ENCODE data around the gene VMAC. TPM values are rescaled to one million over a fixed set of nuclear protein-coding genes. Genes with fewer than 3 reads are reported as not detected.

The VMAC gene, protein sequence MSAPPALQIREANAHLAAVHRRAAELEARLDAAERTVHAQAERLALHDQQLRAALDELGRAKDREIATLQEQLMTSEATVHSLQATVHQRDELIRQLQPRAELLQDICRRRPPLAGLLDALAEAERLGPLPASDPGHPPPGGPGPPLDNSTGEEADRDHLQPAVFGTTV
- 3.7 and 5.8 TPM in 2 replicates for total RNA-seq

DNA sequence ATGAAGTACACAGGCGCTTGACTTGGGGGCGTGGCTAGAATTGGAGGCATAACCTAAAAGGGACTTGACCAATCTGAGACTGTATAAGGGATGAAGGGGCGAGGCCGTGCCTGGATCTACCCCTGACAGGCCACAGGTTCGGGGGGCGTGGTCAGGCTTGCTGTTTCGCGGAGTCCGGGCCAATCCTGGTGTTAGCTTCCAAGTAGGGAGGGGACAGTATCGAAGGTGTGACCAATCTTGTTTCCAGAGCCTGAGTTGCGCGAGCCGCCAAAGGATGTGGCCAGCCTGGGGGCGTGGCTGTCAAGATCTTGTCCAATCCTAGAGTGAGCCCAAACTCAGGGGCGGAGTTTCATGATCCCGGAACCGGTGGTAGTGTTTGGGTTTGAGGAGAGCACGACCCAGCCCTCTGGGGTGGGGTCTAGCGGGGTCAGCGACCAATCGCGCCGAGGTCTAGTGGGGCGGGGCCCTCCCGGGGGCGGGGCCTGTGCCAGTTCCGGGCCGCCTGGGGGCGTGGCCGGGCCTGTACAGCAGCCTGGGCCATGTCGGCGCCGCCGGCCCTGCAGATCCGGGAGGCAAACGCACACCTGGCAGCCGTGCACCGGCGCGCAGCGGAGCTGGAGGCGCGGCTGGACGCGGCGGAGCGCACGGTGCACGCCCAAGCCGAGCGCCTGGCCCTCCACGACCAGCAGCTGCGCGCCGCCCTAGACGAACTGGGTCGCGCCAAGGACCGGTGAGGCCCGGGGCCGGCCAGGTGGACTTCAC, at the start of gene VMAC:
Gene VMAC, plus strand, starts transcription at position 521 of the 762 bp plus-strand sequence. Its CDS starts 19 bp downstream, at position 540.

DNA sequence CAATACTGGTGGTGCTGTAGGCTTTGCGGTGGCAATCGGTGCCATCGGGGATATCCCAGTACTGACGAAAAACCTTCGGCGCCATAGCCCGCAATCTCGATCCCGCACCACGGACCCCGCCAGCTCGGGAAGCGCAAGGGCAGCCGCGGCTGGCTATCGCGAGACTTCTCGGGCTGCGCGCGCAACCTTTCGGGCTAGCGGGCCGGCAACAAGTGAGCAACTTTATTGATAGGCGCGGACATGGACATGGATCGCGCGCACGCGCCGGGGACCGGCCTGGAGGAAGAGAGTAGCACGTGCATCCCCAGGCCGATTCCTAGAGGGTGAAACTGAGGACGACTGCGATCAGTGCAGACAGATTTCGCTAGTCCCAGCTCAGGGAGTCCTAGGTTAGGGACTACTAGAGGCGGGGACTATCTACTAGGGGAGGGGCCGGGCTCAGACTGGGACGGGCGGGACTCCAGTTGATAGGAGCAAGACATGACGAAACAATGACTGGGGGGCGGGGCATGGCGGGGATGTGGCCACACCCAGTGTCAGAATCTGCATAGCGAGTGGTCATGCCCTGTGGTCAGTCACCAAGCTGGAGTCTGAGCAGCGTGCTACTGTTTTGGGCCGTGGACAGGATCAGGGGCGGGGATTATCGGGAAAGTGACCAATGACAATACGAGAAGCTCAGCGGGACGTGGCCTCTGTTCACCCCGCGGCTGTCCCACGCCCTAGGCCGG, 884 bp upstream of the VMAC start, which contains the start of gene NDUFA11:
Gene NDUFA11, minus strand, starts transcription at position 167 of the 728 bp plus-strand sequence. Its CDS starts 82 bp downstream, at position 85.

DNA sequence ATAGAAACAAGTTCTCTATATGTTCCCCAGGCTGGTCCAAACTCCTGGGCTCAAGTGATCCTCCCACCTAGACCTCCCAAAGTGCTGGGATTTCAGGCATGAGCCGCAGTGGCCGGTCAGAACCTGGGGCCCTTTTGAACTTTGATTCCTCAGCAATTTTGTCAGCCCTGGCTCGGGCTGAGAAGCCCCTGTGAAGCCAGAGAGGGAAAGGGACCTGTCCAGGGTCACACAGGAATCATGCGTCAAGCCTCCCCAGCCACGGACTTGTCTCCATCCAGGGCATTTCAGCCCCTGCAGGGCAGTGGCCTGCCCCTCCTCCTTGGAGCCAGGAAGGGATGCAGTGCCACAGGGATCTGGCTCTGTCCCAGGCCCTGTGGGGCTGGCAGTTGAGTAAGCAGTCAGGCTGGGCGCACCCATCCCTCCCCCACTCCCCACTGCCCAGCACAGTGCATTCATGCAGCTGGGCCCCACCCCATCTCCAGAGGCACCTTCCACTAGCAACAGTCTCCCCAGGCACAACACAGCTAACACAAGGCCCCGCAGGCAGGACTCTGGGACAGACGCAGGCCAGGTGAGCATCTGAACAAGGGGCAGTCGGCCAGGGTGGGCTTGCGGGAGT, 9.2 kb downstream of the VMAC start, which contains the start of gene CAPS:
Gene CAPS, plus strand, starts transcription at position 516 of the 619 bp plus-strand sequence. CDS start 153 bp downstream, outside the sequence.

Other genes with a start within 250 kb of the VMAC start
- 23.2 and 39.2 TPM in 2 replicates for gene MICOS13, start 224.4 kb upstream of the VMAC start, total RNA-seq
- 6.3 and 8.1 TPM in 2 replicates for gene HSD11B1L, start 223.8 kb upstream of the VMAC start, total RNA-seq
- 360 and 493 TPM in 2 replicates for gene RPL36, start 214.6 kb upstream of the VMAC start, total RNA-seq
- gene LONP1, start 184.7 kb upstream of the VMAC start, total RNA-seq, result 58.9 and 92.1 TPM in 2 replicates
- not detected in 2 replicates for gene CATSPERD, start 184.2 kb upstream of the VMAC start, total RNA-seq
- 0.13 and 0.32 TPM in 2 replicates for gene PRR22, start 120.1 kb upstream of the VMAC start, total RNA-seq
- 21.2 and 23.5 TPM in 2 replicates for gene DUS3L, start 113.7 kb upstream of the VMAC start, total RNA-seq
- 0.25 and 0.32 TPM in 2 replicates for gene NRTN, start 99.8 kb upstream of the VMAC start, total RNA-seq
- not detected in 2 replicates for gene FUT6, start 65.2 kb upstream of the VMAC start, total RNA-seq
- gene FUT3, start 53.4 kb upstream of the VMAC start, total RNA-seq, result not detected in 2 replicates
- not detected in 2 replicates for gene FUT5, start 34.3 kb upstream of the VMAC start, total RNA-seq
- 193 and 269 TPM in 2 replicates for gene NDUFA11, start 1.1 kb upstream of the VMAC start, total RNA-seq
- gene CAPS, start 9.4 kb downstream of the VMAC start, total RNA-seq, result 1.9 and 3.5 TPM in 2 replicates
- 25.1 and 41.5 TPM in 2 replicates for gene RANBP3, start 73.3 kb downstream of the VMAC start, total RNA-seq
- gene RFX2, start 205.6 kb downstream of the VMAC start, total RNA-seq, result 1.3 and 6.5 TPM in 2 replicates
- not detected in 2 replicates for gene ACSBG2, start 230.8 kb downstream of the VMAC start, total RNA-seq

Data from bladder microvascular endothelial cell (primary cell).